Memory B cell (primary cell): ENCODE measurements around the gene KCNK17.
"Not testable (repeated sequence)": the region's sequence is repeated elsewhere in the genome, so short reads cannot be mapped to it uniquely, and the experiment has no call there.

Experiments
- ATAC-seq: fragments of 150-1000 bp; cut with Tn5 transposase; 2 replicates; pipeline ENCODE4 v1.10.0; 2021; ENCODE audit warnings: low read depth, mild to moderate bottlenecking, moderate library complexity
- DNase-seq, 2 donors: peaks; one replicate each; pipeline ENCODE4 v3.0.0; 2022; ENCODE audit warnings: low spot score in 2 of 2
- H3K27ac Mint-ChIP-seq: one replicate; pipeline ENCODE4 v1.8.0; 2022; ENCODE audit warnings: mild to moderate bottlenecking, moderate library complexity, mixed read lengths
- H3K27me3 Mint-ChIP-seq: one replicate; pipeline ENCODE4 v1.8.0; 2022; ENCODE audit warnings: mixed read lengths
- H3K36me3 Mint-ChIP-seq: one replicate; pipeline ENCODE4 v1.8.0; 2022; ENCODE audit warnings: mild to moderate bottlenecking, mixed read lengths
- H3K4me1 Mint-ChIP-seq: one replicate; pipeline ENCODE4 v1.8.0; 2022; ENCODE audit warnings: mixed read lengths
- H3K4me3 Mint-ChIP-seq: one replicate; pipeline ENCODE4 v1.8.0; 2022; ENCODE audit warnings: mild to moderate bottlenecking, moderate library complexity, mixed read lengths
- H3K9me3 Mint-ChIP-seq: one replicate; pipeline ENCODE4 v1.8.0; 2022; ENCODE audit warnings: mixed read lengths

KCNK17 gene

GRCh38 chr6:39302669-39303424, 11.4 kb downstream of the KCNK17 start:
- peak; percentile 98 for ATAC-seq
- H3K27ac Mint-ChIP-seq = no peak overlapping the region
- H3K27me3 Mint-ChIP-seq = peaks cover 12% of the 10 kb centered on the region
- peak; percentile 80 to 83 for DNase-seq
- no peaks in the 10 kb centered on the region for H3K36me3 Mint-ChIP-seq
- peaks cover 3% of the 10 kb centered on the region for H3K9me3 Mint-ChIP-seq
- H3K4me1 Mint-ChIP-seq = no peaks in the 10 kb centered on the region
- H3K4me3 Mint-ChIP-seq = peak overlapping the region; percentile 64

- H3K27ac Mint-ChIP-seq = no peak overlapping the region
- ATAC-seq = no peak
- peaks cover 9% of the 10 kb centered on the region for H3K27me3 Mint-ChIP-seq
- H3K36me3 Mint-ChIP-seq = no peaks in the 10 kb centered on the region
- no peaks in the 10 kb centered on the region for H3K4me1 Mint-ChIP-seq
- H3K9me3 Mint-ChIP-seq = peaks cover 3% of the 10 kb centered on the region
- H3K4me3 Mint-ChIP-seq = no peak overlapping the region
- DNase-seq = no peak
Observed at GRCh38 chr6:39302011-39302410, 12.2 kb downstream of the KCNK17 start.

- DNase-seq = no peak
- Mint-ChIP-seq H3K27ac (no peak overlapping the region), H3K27me3 (peaks cover 9% of the 10 kb centered on the region), H3K9me3 (peaks cover 3% of the 10 kb centered on the region), H3K4me1 (no peaks in the 10 kb centered on the region), H3K36me3 (no peaks in the 10 kb centered on the region), H3K4me3 (no peak overlapping the region)
- ATAC-seq = no peak
Observed at GRCh38 chr6:39301606-39302005, 12.6 kb downstream of the KCNK17 start.

- Mint-ChIP-seq H3K9me3 (peaks cover 3% of the 10 kb centered on the region), H3K27me3 (peaks cover 9% of the 10 kb centered on the region), H3K4me3 (no peak overlapping the region), H3K4me1 (no peaks in the 10 kb centered on the region), H3K27ac (no peak overlapping the region), H3K36me3 (no peaks in the 10 kb centered on the region)
- DNase-seq = no peak
- no peak for ATAC-seq
Observed at GRCh38 chr6:39300739-39301138, 13.5 kb downstream of the KCNK17 start.

- Mint-ChIP-seq H3K27me3 (peaks cover 14% of the 10 kb centered on the region), H3K4me3 (no peak overlapping the region), H3K4me1 (no peaks in the 10 kb centered on the region), H3K36me3 (no peaks in the 10 kb centered on the region), H3K9me3 (no peaks in the 10 kb centered on the region), H3K27ac (no peak overlapping the region)
- ATAC-seq (no peak), DNase-seq (no peak)
Observed at GRCh38 chr6:39298061-39298460, 16.2 kb downstream of the KCNK17 start.

GRCh38 chr6:39296745-39297640, 17.2 kb downstream of the KCNK17 start:
- Mint-ChIP-seq H3K27me3 (peaks cover 19% of the 10 kb centered on the region), H3K27ac (no peak overlapping the region), H3K4me1 (no peaks in the 10 kb centered on the region)

GRCh38 chr6:39295611-39296011, 18.6 kb downstream of the KCNK17 start:
- H3K36me3 Mint-ChIP-seq = no peaks in the 10 kb centered on the region
- no peak overlapping the region for H3K4me3 Mint-ChIP-seq
- DNase-seq (no peak), ATAC-seq (no peak)
- H3K27me3 Mint-ChIP-seq = peaks cover 16% of the 10 kb centered on the region
- H3K9me3 Mint-ChIP-seq = no peaks in the 10 kb centered on the region
- no peak overlapping the region for H3K27ac Mint-ChIP-seq
- no peaks in the 10 kb centered on the region for H3K4me1 Mint-ChIP-seq

More at GRCh38 chr6:39296745-39297640, 17.2 kb downstream of the KCNK17 start:
- DNase-seq (no peak), ATAC-seq (no peak)
- Mint-ChIP-seq H3K9me3 (no peaks in the 10 kb centered on the region), H3K4me3 (no peak overlapping the region), H3K36me3 (no peaks in the 10 kb centered on the region)

- H3K27me3 Mint-ChIP-seq = peaks cover 15% of the 10 kb centered on the region
- no peaks in the 10 kb centered on the region for H3K9me3 Mint-ChIP-seq
- no peak overlapping the region for H3K27ac Mint-ChIP-seq
- no peak overlapping the region for H3K4me3 Mint-ChIP-seq
- no peak for ATAC-seq
- H3K36me3 Mint-ChIP-seq = no peaks in the 10 kb centered on the region
- DNase-seq = no peak
- H3K4me1 Mint-ChIP-seq = no peaks in the 10 kb centered on the region
Observed at GRCh38 chr6:39294899-39295298, 19.3 kb downstream of the KCNK17 start.

- Mint-ChIP-seq H3K4me1 (no peaks in the 10 kb centered on the region), H3K4me3 (no peak overlapping the region), H3K9me3 (no peaks in the 10 kb centered on the region), H3K27ac (no peak overlapping the region), H3K36me3 (no peaks in the 10 kb centered on the region), H3K27me3 (peaks cover 13% of the 10 kb centered on the region)
- ATAC-seq (no peak), DNase-seq (no peak)
Observed at GRCh38 chr6:39294133-39294532, 20.1 kb downstream of the KCNK17 start.

GRCh38 chr6:39292637-39293036, 21.6 kb downstream of the KCNK17 start:
- Mint-ChIP-seq H3K27me3 (peaks cover 13% of the 10 kb centered on the region), H3K36me3 (no peaks in the 10 kb centered on the region), H3K4me3 (no peak overlapping the region), H3K9me3 (no peaks in the 10 kb centered on the region), H3K4me1 (no peaks in the 10 kb centered on the region), H3K27ac (no peak overlapping the region)
- ATAC-seq (no peak), DNase-seq (no peak)

GRCh38 chr6:39289490-39289889, 24.7 kb downstream of the KCNK17 start:
- Mint-ChIP-seq H3K27me3 (peaks cover 7% of the 10 kb centered on the region), H3K27ac (no peak overlapping the region), H3K4me1 (no peaks in the 10 kb centered on the region), H3K9me3 (no peaks in the 10 kb centered on the region), H3K36me3 (no peaks in the 10 kb centered on the region), H3K4me3 (no peak overlapping the region)
- DNase-seq (no peak), ATAC-seq (no peak)

- no peak overlapping the region for H3K4me3 Mint-ChIP-seq
- H3K4me1 Mint-ChIP-seq = no peaks in the 10 kb centered on the region
- peaks cover 9% of the 10 kb centered on the region for H3K27me3 Mint-ChIP-seq
- no peaks in the 10 kb centered on the region for H3K36me3 Mint-ChIP-seq
- DNase-seq = no peak
- H3K9me3 Mint-ChIP-seq = no peaks in the 10 kb centered on the region
- H3K27ac Mint-ChIP-seq = no peak overlapping the region
- ATAC-seq = no peak
Observed at GRCh38 chr6:39287601-39288000, 26.6 kb downstream of the KCNK17 start.

GRCh38 chr6:39286596-39286995, 27.6 kb downstream of the KCNK17 start:
- H3K36me3 Mint-ChIP-seq, H3K4me1 Mint-ChIP-seq, H3K9me3 Mint-ChIP-seq, DNase-seq, H3K4me3 Mint-ChIP-seq, H3K27me3 Mint-ChIP-seq, H3K27ac Mint-ChIP-seq: not testable (repeated sequence)
- peak; percentile 72 for ATAC-seq

- H3K27ac Mint-ChIP-seq = no peak overlapping the region
- DNase-seq = no peak
- ATAC-seq = no peak
- no peak overlapping the region for H3K4me3 Mint-ChIP-seq
- H3K36me3 Mint-ChIP-seq = no peaks in the 10 kb centered on the region
- peaks cover 9% of the 10 kb centered on the region for H3K27me3 Mint-ChIP-seq
- H3K9me3 Mint-ChIP-seq = no peaks in the 10 kb centered on the region
- H3K4me1 Mint-ChIP-seq = peaks cover 2% of the 10 kb centered on the region
Observed at GRCh38 chr6:39282774-39283173, 31.4 kb downstream of the KCNK17 start.
